A673 (cell line): Measurements from ENCODE around the gene TMEM259.

ENCODE experiments used
- EZH2 ChIP-seq: fragments of 200-600 bp; sonication (generic); IDR thresholded peaks from 2 replicates; pipeline ENCODE4 v1.6.1; 2017; ENCODE audit warnings: borderline replicate concordance, low read depth, mild to moderate bottlenecking, mixed read lengths, antibody characterized with exemption, low read length; ENCODE audit not compliant: poor library complexity, severe bottlenecking
- TF ChIP-seq, protein P1 (sequence below): fragments of 300-800, 200-600 bp; sonication (generic); conservative IDR thresholded peaks from 2 replicates; pipeline ENCODE4 v1.5.1; 2017; ENCODE audit warnings: low read depth, mild to moderate bottlenecking, antibody characterized with exemption, low read length, moderate library complexity, mixed read lengths

DNA sequence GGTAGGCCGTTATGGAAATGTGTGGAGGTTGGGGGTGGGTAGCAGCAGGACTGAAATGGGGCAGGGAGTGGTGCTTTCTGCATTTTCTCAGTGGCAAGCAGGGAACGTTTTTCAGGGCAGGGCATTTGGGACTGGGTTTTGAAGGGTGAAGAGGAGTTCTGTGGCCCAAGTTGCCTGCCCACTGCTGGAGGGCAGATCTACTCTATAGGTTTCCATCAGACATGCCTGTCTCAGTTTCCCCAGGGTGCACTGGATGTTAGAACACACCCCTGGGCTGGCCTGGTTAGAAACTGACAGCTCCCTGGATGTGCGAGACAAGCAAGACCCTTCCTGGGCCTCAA, 21.6 kb downstream of the TMEM259 start:
- TF ChIP-seq, protein P1, sequence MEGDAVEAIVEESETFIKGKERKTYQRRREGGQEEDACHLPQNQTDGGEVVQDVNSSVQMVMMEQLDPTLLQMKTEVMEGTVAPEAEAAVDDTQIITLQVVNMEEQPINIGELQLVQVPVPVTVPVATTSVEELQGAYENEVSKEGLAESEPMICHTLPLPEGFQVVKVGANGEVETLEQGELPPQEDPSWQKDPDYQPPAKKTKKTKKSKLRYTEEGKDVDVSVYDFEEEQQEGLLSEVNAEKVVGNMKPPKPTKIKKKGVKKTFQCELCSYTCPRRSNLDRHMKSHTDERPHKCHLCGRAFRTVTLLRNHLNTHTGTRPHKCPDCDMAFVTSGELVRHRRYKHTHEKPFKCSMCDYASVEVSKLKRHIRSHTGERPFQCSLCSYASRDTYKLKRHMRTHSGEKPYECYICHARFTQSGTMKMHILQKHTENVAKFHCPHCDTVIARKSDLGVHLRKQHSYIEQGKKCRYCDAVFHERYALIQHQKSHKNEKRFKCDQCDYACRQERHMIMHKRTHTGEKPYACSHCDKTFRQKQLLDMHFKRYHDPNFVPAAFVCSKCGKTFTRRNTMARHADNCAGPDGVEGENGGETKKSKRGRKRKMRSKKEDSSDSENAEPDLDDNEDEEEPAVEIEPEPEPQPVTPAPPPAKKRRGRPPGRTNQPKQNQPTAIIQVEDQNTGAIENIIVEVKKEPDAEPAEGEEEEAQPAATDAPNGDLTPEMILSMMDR = no peak
- TF ChIP-seq EZH2 = no peak
